PC-3 (cell line): ENCODE results near the gene DGKG. TPM values are rescaled to one million over a fixed set of nuclear protein-coding genes. Genes with fewer than 3 reads are reported as not detected.

Source experiments
- ATAC-seq: fragments of 200-7000 bp; cut with Tn5 transposase; 2 replicates; pipeline ENCODE4 v1.9.1; 2020; ENCODE audit warnings: mild to moderate bottlenecking, moderate library complexity
- BruUV-seq: library from RNA; stranded (reverse); fragments of 400-500 nt; replicated peaks from 2 replicates; lab custom pipeline; 2021; lab: Mats Ljungman, UMichigan
- CTCF ChIA-PET: fragments of 300-600 bp; sonication (Branson Sonifier 250); formaldehyde crosslinking; loops from one replicate; lab custom pipeline; 2022; ENCODE audit warnings: antibody characterized with exemption; lab: Charles Lee
- POLR2A ChIA-PET: fragments of 300-600 bp; sonication (Branson Sonifier 250); formaldehyde crosslinking; loops from one replicate; lab custom pipeline; 2022; ENCODE audit warnings: antibody characterized with exemption; ENCODE audit not compliant: unreplicated experiment; lab: Charles Lee
- DNase-seq: peaks from one replicate; pipeline ENCODE4 v3.0.0-alpha.2; 2015
- H2AFZ ChIP-seq: fragments of 300-600 bp; sonication (generic); 2 replicates; pipeline ENCODE4 v1.6.0; 2016; ENCODE audit warnings: antibody characterized with exemption, low read length
- H3F3A ChIP-seq: fragments of 300-600 bp; sonication (generic); one replicate; pipeline ENCODE4 v1.6.0; 2017; ENCODE audit warnings: antibody characterized with exemption, low read length, control low read depth, mild to moderate bottlenecking; ENCODE audit not compliant: unreplicated experiment
- H3K27ac ChIP-seq: fragments of 300-600 bp; sonication (generic); 2 replicates; pipeline ENCODE4 v1.5.1; 2016; ENCODE audit warnings: mild to moderate bottlenecking, low read length
- H3K27me3 ChIP-seq: fragments of 300-600 bp; sonication (generic); 2 replicates; pipeline ENCODE4 v1.6.1; 2016; ENCODE audit warnings: low read length, mixed read lengths
- H3K36me3 ChIP-seq: fragments of 300-600 bp; sonication (generic); 2 replicates; pipeline ENCODE4 v1.6.1; 2016; ENCODE audit warnings: low read depth, mixed run types, low read length, mixed read lengths
- H3K4me1 ChIP-seq: fragments of 300-600 bp; sonication (generic); 2 replicates; pipeline ENCODE4 v1.5.1; 2016; ENCODE audit warnings: low read length; ENCODE audit not compliant: insufficient read depth
- H3K4me2 ChIP-seq: fragments of 300-600 bp; sonication (generic); 2 replicates; pipeline ENCODE4 v1.6.0; 2016; ENCODE audit warnings: low read length
- H3K4me3 ChIP-seq: fragments of 300-600 bp; sonication (generic); 2 replicates; pipeline ENCODE4 v1.5.1; 2016; ENCODE audit warnings: mild to moderate bottlenecking, low read length, mixed read lengths
- H3K79me2 ChIP-seq: fragments of 300-600 bp; sonication (generic); 2 replicates; pipeline ENCODE4 v1.6.1; 2017; ENCODE audit warnings: low read length, mixed read lengths
- H3K9ac ChIP-seq: fragments of 300-600 bp; sonication (generic); 2 replicates; pipeline ENCODE4 v1.6.0; 2016; ENCODE audit warnings: mild to moderate bottlenecking, low read length
- H3K9me2 ChIP-seq: fragments of 300-600 bp; sonication (generic); replicated peaks from 2 replicates; pipeline ENCODE4 v1.6.1; 2016; ENCODE audit warnings: mixed run types, low read length, mixed read lengths
- H3K9me3 ChIP-seq: fragments of 300-600 bp; sonication (generic); 2 replicates; pipeline ENCODE4 v1.6.1; 2016; ENCODE audit warnings: low read length, mixed read lengths
- H4K20me1 ChIP-seq: fragments of 300-600 bp; sonication (generic); 2 replicates; pipeline ENCODE4 v1.6.1; 2016; ENCODE audit warnings: low read length, mixed read lengths
- EZH2 ChIP-seq: fragments of 300-600 bp; sonication (generic); IDR thresholded peaks from one replicate; pipeline ENCODE4 v1.6.1; 2017; ENCODE audit warnings: antibody characterized with exemption, mild to moderate bottlenecking, low read length; ENCODE audit not compliant: unreplicated experiment
- EZH2phosphoT487 ChIP-seq: fragments of 300-600 bp; sonication (generic); IDR thresholded peaks from 2 replicates; pipeline ENCODE4 v1.6.1; 2018; ENCODE audit warnings: mild to moderate bottlenecking, antibody characterized with exemption, low read length, borderline replicate concordance
- intact Hi-C: fragments of 100-400 bp; cut with micrococcal nuclease; formaldehyde crosslinking; loops from 2 replicates; pipeline ENCODE4 v1.9.0; 2023
- total RNA-seq: library from RNA; depleted of rRNA; stranded (reverse); fragments of >200 nt; gene quantifications from 2 replicates; pipeline ENCODE4 v1.2.3, GENCODE V29; 2014
- TF ChIP-seq, protein P1 (sequence below): fragments of 300-600 bp; sonication (generic); conservative IDR thresholded peaks from 2 replicates; pipeline ENCODE4 v1.5.1; 2017; ENCODE audit warnings: antibody characterized with exemption, low read depth, mild to moderate bottlenecking, low read length

DGKG gene
- total RNA-seq, 1 experiment from 2014 or later: 2.7 TPM

DNA sequence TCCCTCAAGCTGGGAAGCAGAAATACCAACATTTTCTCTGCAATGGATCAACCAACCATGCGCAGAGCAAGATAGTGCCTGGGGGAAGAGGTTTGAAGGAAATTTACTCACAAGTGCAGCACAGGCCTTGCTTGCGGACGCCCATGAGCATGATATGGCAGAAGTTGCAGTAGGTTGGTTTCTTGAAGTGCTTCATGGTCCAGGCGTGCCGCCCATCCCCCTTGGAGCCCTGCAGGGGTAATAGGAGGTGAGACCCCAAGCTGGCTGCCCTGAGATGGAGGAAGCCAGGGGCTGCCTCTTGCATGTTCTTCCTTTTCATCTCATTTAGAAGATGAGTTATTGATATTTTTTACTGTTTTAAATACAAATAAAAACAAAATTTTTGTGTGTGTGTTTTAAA, 86.6 kb downstream of the DGKG start:
- ChIA-PET POLR2A (no interaction called here), CTCF (no interaction called here)
- Histone ChIP-seq H3K27ac (no peak overlapping the region), H3F3A (no peaks in the 10 kb centered on the region), H3K4me2 (no peak overlapping the region), H3K9ac (no peak overlapping the region), H4K20me1 (no peaks in the 10 kb centered on the region), H3K9me2 (no peaks in the 10 kb centered on the region), H3K79me2 (no peaks in the 10 kb centered on the region), H3K9me3 (no peaks in the 10 kb centered on the region), H3K4me3 (no peak overlapping the region), H2AFZ (no peak overlapping the region), H3K36me3 (no peaks in the 10 kb centered on the region), H3K27me3 (no peaks in the 10 kb centered on the region), H3K4me1 (peaks cover under 1% of the 10 kb centered on the region; the same call in 1 of the 2 replicates)
- intact Hi-C loops: no loop called here
- ATAC-seq (no peak), DNase-seq (no peak)
- BruUV-seq: no TSS peak
- no peak for TF ChIP-seq EZH2phosphoT487
- TF ChIP-seq, protein P1, sequence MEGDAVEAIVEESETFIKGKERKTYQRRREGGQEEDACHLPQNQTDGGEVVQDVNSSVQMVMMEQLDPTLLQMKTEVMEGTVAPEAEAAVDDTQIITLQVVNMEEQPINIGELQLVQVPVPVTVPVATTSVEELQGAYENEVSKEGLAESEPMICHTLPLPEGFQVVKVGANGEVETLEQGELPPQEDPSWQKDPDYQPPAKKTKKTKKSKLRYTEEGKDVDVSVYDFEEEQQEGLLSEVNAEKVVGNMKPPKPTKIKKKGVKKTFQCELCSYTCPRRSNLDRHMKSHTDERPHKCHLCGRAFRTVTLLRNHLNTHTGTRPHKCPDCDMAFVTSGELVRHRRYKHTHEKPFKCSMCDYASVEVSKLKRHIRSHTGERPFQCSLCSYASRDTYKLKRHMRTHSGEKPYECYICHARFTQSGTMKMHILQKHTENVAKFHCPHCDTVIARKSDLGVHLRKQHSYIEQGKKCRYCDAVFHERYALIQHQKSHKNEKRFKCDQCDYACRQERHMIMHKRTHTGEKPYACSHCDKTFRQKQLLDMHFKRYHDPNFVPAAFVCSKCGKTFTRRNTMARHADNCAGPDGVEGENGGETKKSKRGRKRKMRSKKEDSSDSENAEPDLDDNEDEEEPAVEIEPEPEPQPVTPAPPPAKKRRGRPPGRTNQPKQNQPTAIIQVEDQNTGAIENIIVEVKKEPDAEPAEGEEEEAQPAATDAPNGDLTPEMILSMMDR: no peak
- no peak for TF ChIP-seq EZH2

DNA sequence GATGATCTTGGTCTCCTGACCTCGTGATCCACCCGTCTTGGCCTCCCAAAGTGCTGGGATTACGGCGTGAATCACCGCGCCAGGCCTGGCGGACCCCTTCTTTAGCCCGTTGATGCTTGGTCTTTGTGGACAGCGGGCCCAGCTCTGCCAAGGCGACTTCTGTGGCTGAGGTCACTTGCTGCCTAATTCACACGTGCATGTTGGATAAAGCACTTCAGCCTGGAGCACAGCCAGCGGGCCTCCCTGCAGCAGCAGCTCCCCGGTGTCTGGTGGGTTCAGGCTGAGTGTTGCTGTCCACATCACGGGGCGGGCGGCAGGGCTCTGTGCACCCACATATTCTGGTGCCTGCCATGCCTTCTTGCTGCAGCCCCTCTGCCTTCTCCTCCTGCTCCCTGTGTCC, 88.4 kb downstream of the DGKG start:
- DNase-seq (no peak), ATAC-seq (no peak)
- Histone ChIP-seq H3K27ac (no peak overlapping the region), H3K9me2 (no peaks in the 10 kb centered on the region), H4K20me1 (no peaks in the 10 kb centered on the region), H3K79me2 (no peaks in the 10 kb centered on the region), H3K9ac (no peak overlapping the region), H3K4me1 (no peaks in the 10 kb centered on the region), H3K4me2 (no peak overlapping the region), H3K27me3 (no peaks in the 10 kb centered on the region), H3K9me3 (no peaks in the 10 kb centered on the region), H3F3A (no peaks in the 10 kb centered on the region), H3K36me3 (no peaks in the 10 kb centered on the region), H2AFZ (no peak overlapping the region), H3K4me3 (no peak overlapping the region)
- BruUV-seq: no TSS peak
- ChIA-PET POLR2A (no interaction called here), CTCF (interaction anchor here (0.7 kb wide), 2 partner anchors 153 to 267 kb away, joined by 5 to 12 read pairs; no protein-coding TSS in a partner anchor)
- intact Hi-C loops: no loop called here
- TF ChIP-seq, protein P1: no peak
- TF ChIP-seq EZH2phosphoT487 (no peak), EZH2 (no peak)

DNA sequence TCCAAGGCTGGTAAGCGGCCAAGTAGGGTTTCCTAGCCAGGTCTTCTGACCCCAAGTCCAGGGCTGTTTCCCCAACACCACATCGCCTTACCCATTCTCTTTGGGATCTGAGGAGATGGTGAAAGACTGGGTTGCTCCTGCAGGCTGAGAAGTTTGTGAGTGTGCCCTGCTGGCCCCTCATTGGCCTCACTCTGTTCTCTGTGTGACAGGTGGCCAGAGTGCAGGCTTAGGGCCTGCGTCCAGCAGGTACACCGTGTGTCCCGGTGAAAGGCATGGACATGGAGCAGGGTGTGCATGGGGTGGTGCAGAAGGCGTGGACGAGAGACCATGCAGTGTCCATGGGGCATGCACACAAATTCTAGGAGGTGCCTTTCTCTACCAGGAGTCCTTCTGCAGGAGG, 91.3 kb downstream of the DGKG start:
- ChIA-PET CTCF (interaction anchor here (1.0 kb wide), 1 partner anchor 270 kb away, joined by 3 read pairs; no protein-coding TSS in a partner anchor), POLR2A (no interaction called here)
- H3K4me2 ChIP-seq: no peak overlapping the region
- no peaks in the 10 kb centered on the region for H3K9me3 ChIP-seq
- DNase-seq: no peak
- ATAC-seq: no peak
- TF ChIP-seq, protein P1: no peak
- TF ChIP-seq EZH2phosphoT487: no peak
- no peak for TF ChIP-seq EZH2
- no peaks in the 10 kb centered on the region for H4K20me1 ChIP-seq
- H3F3A ChIP-seq: no peaks in the 10 kb centered on the region
- H3K79me2 ChIP-seq: no peaks in the 10 kb centered on the region
- no peak overlapping the region for H3K4me3 ChIP-seq
- intact Hi-C loops: no loop called here
- H3K9ac ChIP-seq: no peak overlapping the region
- no peak overlapping the region for H3K27ac ChIP-seq
- H3K27me3 ChIP-seq: peaks cover 4% of the 10 kb centered on the region; the same call in 1 of the 2 replicates
- no peaks in the 10 kb centered on the region for H3K36me3 ChIP-seq
- H2AFZ ChIP-seq: no peak overlapping the region
- no peaks in the 10 kb centered on the region for H3K4me1 ChIP-seq
- H3K9me2 ChIP-seq: no peaks in the 10 kb centered on the region
- BruUV-seq: no TSS peak
